Erythroblast (primary cell): Measurements from ENCODE around the gene GNB5.
A peak's percentile ranks its signal among the peaks of the same experiment; 100 is the strongest.

Source experiments
- DNase-seq, 2 experiments: peaks; one replicate each; lab custom pipeline; 2025; lab: John Stamatoyannopoulos, UW
- GATA1 ChIP-seq: IDR thresholded peaks from 2 replicates; pipeline ENCODE4 v1.6.1; 2011; ENCODE audit warnings: low read depth, mild to moderate bottlenecking, control low read depth, low read length, moderate library complexity
- POLR2A ChIP-seq: IDR thresholded peaks from 2 replicates; pipeline ENCODE4 v1.6.1; 2011; ENCODE audit warnings: mild to moderate bottlenecking, low read length

The GNB5 gene

DNA sequence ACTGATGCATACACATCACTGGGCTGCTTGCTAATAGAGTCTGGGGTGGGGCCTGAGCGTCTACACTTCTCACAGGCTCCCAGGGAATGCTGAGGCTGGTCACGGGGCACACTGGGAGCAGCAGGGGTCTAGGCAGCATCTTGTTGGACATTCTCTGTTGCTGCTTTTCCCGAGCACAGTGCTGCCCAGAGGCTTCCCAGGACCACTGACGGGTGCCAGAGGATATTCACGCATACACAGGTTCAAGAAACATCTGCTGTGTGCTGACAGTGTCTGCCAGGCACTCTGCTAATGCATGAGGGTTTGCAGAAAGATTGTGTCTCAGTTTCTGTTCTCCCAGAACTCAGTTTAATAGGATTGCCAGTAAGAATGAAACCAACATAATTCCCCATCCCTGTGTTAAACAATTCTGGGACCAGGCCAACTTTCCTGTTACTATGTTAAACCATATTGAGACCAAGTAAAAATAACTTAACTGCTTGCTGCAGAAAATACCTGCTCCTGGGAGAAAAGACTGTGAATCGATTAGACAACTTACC, 54.7 kb downstream of the GNB5 start:
- no peak for TF ChIP-seq POLR2A
- no peak for TF ChIP-seq GATA1
- DNase-seq, result no peak

DNA sequence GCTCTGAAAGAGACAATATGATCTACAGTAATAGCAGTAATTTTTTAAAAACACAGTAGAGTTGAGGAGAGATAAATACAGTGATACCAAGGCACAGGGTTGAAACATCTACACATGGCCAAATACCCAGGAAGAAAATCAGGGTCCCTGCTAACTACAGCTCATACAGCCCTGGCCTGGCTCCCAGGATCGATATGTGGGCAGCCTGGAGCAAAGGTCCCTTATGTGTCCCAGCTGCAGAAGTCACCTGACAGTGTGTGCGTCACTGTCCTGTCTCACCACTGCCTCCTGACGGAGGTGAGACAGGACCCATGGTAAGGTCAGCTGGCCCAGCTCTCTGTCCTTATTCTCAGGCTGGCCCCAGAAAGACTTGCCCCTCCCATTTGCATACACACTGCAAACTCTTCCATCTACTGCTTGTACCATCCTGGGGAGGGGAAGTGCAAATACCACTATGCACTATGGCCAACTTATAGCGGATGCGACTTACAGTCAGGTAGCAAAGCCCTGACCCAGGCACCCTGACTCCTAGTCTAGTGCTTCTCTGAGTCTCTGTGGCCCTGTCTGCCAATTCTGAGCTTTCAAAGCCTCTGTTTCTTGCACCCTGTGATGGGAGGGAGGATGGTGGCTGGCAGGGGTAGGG, 56.6 kb downstream of the GNB5 start:
- DNase-seq, result no peak
- no peak for TF ChIP-seq GATA1
- no peak for TF ChIP-seq POLR2A

DNA sequence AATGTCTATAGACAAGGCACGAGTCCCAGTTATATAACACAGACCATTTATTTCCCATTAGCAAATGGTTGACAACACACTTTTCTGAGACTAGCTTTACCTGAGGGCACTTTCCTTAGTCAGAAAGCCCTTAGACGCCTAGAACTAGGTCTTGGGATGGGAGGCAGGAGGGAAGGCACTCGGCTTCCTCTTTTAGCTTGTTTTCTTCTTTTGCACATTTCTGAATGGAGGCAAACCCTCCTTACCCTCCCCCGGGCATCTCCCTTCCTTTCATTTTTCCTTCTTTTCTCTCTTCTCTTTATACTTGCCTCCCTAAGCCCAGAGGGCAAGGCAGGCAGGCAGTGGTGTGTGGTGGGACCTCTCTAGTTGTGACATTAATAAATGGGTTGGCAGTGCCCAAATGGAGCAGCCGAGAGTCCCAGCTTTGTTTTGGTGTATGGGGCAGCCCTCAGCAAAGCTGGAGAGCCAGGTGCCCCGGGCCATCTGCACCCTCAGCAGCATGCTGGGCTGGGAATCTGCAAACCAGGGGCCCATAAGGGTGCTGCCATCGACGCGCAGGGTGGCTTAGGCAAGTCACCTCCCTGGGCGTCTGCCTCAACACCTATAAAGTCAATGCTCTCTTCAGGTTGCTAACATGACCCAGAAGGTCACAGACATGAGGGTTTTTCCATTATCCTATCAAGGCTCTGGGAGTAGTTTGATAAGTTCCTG, 57.5 kb downstream of the GNB5 start:
- TF ChIP-seq GATA1 (no peak), POLR2A (no peak)
- no peak for DNase-seq

DNA sequence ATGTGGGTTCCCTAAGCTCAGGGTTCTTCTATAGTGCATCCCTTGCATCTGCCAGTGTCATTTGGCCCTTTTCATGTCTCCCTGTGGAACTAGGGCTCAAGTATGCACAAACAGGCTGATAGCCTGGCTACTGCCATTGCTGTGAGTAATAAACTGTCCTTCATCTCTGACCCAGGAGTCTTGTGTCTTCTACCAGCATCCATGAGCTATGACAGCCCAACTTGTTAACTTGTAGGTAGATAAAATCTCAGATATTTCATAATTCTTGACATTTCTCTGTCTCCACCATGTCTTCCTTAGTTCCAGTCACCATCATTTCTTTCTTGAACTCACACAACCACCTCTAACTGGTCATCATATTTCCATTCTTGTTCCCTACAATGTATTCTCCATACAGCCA, 59.1 kb downstream of the GNB5 start:
- no peak for TF ChIP-seq GATA1

DNA sequence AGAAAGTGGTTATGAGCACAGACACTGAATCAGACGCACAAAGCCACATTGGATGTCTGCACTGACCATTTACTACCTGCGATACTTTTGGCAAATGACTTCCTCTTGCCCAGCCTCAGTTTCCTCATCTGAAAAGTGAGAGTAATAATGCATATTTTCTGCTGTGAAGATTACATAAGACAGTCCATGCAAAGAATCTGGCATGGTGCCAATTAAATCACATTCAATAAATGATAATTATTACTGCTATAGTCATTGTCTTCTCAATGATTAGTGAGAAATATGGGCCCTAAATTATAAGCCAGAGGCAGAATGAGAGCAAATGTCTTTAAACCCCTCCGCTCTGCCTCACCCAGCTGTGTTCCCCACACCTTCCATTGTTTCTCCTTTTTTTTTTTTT, 62.6 kb downstream of the GNB5 start:
- no peak for DNase-seq
- TF ChIP-seq GATA1 (no peak), POLR2A (no peak)

More for the DNA sequence above, 59.1 kb downstream of the GNB5 start:
- no peak for DNase-seq

DNA sequence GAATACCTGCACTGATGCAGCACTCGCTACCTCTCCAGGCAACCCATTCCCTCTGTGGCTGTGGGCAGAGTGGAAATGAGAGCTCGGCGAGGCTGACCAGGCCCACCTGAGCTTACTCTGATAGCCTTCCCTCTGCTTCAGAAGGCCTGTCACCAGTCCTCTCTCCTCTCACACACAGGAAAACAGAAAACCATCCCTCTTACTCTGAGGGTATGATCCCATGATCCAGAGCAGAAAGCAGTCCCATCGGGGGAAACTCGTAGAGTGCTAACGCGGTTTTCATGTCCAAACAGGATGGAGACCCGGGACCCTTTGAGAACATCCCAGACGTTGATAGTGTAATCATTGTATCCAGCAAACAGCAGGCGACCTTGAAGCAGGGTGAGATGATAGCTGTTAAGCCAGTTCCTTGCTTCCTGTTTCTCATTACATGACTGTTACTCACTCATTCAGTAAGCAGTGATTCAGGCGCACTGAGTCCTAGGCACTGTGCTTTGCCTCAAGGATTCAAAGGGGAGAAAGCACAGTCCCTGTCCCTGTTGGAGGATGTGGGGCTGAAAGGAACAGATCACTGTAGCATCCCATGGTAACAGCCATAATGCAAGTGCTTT, 66.8 kb downstream of the GNB5 start:
- no peak for TF ChIP-seq GATA1
- no peak for TF ChIP-seq POLR2A
- no peak for DNase-seq

DNA sequence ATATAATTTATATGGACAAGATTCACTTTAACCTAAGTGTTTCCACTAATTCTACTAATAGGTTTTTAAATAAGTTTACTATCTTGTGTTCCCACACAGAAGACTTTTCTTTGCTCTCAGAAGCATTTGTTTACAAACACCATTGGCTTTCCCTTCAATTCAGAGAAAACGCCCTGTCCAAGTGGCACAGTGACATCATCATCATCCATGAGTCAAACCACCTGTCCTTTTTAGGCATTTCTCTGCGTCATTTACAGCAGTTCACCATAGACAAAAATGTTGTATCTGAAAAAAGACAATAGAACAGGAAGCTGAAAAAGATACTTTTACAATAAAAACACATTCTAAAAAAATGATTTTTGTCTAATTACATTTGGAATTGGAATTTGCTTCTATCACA, 69.3 kb downstream of the GNB5 start:
- no peak for TF ChIP-seq GATA1
- no peak for TF ChIP-seq POLR2A
- DNase-seq, result peak in 1 of 2 experiments; percentile 11

DNA sequence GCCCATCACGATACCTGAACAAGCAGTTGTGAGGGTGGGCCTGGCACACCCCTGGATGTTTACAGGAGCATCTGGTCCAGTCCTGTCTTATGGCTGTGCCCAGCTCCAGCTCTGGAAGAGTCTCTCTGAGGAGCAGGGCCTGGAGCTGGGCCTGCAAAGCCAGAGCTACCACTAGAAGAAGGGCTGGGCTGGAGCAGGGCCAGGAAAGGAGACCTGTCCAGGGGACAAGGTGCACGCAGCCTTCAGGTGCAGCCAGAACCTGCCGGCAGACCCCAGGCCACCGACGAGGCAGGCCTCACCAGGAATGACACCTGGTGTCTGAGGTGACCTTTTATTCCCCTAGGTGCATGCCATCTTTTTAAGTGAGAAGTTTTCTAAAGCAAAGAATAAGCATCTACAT, 70.2 kb downstream of the GNB5 start:
- no peak for DNase-seq
- TF ChIP-seq GATA1 (no peak), POLR2A (no peak)

DNA sequence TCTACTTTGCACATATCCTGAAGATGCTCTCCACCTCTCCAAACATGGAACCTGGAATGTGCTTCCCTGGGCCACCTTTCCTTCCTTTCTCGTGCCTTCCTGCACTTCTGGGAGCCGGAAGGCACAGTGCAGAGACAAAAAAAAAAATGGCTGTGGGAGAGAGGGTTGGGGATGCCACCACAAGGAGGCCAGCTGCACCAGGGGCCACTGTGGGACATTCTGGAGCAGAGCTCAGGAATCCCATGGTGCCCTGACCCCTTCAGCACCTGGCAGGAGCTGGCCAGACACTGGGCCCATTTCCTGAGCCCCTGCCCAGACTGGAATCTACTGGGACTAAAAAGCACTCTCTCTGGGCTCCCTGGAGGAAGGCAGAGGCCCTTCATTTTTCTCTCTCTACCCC, 70.7 kb downstream of the GNB5 start:
- DNase-seq, result no peak
- TF ChIP-seq GATA1, result no peak
- TF ChIP-seq POLR2A, result no peak

DNA sequence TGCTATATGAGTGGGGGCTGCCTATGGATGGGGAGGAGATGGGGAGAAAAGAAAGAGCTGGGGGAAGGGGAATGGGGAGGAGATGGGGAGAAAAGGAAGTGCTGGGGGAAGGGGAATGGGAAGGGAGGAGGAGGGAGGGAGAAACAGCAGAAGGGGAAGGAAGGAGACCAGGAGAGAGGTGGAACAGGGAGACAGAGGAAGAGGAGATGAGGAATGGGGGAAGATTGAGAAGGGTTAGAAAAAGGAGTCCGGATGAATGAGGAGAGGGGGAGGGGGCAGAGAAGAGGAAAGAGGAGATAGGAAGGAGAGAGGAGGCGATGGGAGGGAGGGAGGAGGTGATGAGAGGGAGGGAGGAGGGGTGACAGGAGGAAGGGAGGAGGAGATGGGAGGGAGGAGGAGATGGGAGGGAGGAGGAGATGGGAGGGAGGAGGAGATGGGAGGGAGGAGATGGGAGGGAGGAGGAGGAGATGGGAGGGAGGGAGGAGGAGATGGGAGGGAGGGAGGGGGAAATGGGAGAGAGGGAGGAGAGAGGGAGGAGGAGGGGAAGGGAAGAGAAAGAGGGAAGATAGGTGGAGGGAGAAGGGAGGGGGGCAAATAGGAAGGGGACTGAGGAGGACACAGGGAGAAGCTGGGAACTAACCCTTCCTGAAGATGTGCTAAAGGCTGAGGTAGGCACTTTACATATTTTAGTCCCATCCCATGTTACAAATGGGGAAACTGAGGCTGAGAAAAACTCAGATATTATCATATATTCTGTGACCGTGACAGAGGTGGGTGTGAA, 72.0 kb downstream of the GNB5 start:
- TF ChIP-seq POLR2A (no peak), GATA1 (no peak)
- DNase-seq, result no peak

DNA sequence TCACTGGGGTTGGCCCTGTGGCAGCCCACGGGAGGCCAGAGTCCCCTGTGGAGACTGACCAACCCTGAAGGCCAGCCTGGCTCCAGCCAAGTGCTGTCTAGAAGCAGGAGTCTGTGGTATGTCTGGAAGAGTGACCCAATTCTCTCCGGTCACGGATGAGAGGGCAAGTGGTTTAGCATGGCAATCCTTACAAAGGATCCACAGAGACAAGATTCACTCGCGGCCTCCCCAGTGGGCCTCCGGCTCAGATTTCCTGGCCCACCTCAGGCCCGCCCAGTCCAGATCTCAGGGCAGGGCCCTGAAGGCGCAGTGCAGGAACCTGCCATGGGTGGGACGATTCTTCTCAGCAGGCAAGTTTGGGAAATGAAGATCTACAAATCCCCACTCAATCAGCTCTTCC, 73.6 kb downstream of the GNB5 start:
- no peak for DNase-seq
- no peak for TF ChIP-seq GATA1
- TF ChIP-seq POLR2A, result no peak

DNA sequence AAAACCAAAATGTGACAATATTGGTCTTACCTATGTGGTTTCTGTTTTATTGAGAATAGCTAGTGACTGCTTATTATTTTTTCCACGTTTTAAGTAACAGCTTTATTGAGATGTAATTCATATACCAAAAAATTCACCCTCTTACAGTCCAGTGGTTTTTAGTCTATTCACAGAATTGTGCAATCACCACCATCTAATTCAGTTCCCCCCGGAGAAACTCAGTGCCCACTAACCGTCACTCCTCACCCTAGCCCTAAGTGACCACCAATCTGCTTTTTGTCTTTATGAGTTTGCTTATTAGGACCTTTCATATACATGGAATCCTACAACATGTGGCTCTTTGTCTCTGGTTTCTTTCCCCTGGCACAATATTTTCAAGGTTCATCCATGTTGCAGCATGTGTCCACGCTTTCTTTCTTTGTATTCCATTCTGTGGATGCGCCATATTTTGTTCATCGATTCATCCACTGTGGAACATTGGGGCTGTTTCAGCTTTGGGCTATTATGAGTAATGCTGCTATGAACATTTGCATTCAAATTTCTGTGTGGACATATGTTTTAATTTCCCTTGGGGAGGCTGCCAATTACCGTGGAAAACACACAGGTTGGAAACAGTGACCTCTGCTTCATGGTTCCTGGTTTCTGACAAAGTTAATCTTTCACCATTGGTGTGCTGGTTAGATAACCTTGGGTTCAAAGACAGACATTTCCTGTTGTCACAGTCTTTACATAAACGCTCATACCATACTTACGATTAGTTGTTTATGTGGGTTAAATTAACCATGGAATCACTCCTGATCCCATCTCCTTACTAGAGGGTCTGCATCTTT, 75.4 kb downstream of the GNB5 start:
- no peak for DNase-seq
- TF ChIP-seq GATA1 (no peak), POLR2A (no peak)

DNA sequence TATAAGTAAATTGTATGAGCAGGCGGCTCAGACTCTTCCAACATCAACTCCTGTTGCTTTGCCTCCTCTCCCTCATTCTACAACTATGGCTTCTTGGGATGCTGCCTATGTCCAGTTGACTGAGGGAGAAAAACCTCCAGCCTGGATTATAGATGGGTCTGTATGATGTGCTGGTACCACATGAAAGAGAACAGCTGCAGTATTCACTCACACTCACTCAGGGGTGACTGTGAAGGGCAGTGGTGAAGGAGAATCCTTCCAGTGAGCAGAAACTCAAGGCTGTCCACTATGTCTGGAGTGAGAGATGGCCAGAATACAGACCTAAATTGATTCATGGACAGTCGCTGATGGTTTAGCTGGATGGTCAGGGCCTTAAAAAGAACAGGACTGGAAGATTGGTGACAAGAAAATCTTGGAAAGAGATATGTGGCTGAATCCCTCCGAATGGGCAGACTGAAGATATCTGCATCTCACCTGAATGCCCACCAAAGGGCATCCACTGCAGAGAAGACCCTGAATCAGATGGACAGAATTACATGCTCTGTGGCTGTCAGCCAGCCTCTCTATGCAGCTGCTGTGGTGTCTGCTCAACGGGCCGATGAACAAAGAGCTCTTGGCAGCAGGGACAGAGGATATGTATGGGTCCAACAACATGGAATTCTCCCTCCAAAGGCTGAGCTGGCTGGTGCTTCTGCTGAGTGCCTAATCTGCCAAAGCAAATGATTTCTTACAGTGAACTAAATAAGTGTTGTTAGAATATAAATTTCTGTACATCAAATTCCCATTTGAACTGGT, 76.7 kb downstream of the GNB5 start:
- DNase-seq, result no peak
- TF ChIP-seq GATA1 (no peak), POLR2A (no peak)
